ENCODE data around the gene PBX1.
"Not testable (repeated sequence)": the region's sequence is repeated elsewhere in the genome, so short reads cannot be mapped to it uniquely, and the experiment has no call there.

Gene PBX1

DNA sequence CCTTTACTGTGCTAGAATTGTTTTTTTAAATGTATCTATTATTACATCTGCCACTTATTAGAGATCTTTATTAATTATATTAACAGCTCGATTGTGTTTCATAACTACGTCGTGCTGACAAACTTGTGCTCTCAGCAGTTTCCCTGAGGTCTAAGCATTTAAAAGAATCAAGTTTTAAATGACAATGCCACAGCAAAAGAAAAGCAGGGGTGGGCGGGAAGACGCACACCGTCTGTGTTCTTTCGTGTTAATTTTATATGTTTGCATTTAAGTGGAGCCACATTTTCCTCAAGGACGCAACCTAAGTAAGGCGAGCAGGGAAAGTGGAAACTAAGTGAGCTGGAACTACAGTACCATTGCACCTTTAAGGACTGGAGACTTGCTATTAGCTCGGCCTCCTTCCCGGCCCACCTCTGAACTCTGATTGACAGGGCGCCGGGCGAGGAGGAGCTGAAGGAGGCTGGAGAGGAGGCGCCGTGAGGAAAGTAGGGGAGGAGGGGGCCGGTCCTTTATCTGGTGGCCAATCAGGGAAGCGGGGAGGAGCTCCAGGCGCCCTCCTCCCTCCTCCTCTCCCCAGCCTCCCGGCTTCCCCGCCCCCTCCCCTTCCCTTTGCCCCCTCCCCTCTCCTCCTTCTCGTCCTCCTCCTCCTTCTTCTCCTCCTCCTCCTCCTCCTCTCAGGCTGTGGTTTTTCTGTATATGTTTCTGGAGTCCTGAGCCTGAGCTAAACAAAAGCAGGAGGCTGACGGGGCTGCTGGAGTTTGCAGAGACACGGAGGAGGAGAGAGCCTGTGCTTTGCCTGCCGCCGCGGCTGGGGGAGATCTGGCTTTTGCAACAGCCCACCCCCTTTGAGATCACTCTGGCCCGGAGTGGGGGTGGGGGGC lies at the start of gene PBX1:
Gene PBX1, plus strand, starts transcription at position 724 of the 881 bp plus-strand sequence.
- peak; percentile 4 to 47 for DNase-seq (ENCODE audit: low read depth in 1 of 2, low spot score in 1 of 2)

DNA sequence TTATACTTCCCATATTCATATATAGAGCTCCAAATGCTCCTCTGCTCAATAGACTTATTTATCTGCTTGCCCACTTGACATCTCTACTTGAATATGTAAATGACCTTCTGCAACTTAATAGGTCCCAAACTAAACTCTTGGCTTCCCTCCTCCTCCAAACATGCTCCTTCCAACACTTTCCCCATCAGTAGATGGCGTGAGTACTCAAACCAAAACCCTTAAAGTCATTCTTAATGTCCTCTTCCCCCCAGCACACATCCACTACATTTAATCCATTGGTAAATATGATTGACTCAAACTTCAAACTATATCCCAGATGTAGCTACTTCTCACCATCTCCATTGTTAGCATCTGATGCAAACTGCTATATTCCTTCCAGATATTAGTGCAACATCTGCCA lies 48.5 kb upstream of the PBX1 start:
- no peak for DNase-seq (ENCODE audit: low read depth in 1 of 2, low spot score in 1 of 2)

DNA sequence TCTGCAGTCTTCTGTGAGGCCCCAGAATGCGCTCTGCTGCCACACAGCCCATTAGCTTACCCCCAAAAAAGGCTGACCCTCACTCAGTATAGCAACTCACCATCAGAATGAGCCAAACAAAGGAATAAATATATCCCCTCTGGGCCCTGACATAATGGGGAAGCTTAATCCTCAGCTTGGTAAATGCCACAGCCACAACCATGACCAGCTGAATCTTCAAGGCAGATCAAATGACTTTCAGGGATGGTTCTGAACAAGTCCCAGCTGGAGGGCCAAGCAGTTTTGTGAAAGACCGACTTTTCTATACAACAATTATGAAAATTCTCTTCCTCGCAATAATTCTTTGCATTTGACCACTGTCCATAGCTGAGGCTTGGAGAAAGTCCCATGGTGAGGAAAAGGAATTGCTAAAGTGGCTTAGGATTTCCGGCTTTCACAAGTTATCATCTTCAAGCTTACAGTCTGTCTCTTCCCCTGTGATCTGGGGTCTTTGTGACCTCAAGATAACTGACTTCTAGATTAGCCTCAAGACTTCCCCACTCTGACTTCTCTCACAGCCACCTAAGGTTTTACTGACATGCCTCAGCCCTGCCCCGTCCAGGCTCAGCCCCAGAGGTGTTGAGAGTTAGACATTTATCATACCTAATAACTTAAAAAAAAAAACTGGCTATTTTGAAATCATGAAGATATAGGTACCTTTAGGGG lies 47.8 kb upstream of the PBX1 start:
- DNase-seq (ENCODE audit: low read depth in 1 of 2, low spot score in 1 of 2): no peak

DNA sequence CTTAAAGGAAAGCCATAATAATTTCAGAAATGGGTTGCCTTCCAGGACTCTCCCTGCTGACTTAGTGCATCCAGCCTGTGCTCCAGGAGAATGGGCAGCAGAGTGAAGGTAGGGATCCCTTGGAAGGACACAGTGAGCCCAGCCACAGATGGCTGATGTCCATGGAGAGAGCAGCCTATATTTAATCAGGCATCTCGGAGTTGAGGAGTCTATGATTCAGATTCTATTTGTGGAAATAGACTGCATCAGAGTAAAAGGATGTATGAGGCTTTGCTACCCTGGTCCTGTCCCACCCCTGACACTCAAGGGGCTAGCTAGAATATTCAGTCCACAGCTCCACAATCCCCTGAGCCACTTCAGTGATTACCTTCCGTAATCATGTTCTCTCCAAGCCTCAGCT lies 43.8 kb upstream of the PBX1 start:
- DNase-seq (ENCODE audit: low read depth in 1 of 2, low spot score in 1 of 2): no peak

DNA sequence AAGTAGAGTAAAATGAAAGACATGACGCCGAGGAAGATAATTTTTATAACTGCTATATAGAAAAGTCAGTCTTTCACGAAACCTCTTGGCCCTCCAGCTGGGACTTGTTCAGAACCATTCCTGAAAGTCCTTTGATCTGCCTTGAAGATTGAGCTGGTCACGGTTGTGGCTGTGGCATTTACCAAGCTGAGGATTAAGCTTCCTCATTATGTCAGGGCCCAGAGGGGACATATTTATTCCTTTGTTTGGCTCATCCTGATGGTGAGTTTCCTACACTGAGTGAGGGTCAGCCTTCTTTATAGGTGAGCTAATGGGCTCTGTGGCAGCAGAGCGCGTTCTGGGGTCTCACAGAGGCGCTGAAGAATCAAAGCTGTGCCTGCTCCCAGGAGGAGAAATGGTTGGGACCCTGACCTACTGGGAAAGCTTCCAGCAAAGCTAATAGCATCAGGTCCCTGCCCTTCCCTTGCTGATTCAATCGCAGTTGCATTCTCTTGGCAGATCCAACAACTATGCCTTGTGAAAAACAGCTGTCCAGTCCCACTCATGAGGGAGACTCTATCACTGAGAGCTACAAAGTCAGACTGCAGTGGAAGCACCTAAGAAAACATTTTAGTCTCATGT lies 43.2 kb upstream of the PBX1 start:
- DNase-seq (ENCODE audit: low read depth in 1 of 2, low spot score in 1 of 2): no peak

DNA sequence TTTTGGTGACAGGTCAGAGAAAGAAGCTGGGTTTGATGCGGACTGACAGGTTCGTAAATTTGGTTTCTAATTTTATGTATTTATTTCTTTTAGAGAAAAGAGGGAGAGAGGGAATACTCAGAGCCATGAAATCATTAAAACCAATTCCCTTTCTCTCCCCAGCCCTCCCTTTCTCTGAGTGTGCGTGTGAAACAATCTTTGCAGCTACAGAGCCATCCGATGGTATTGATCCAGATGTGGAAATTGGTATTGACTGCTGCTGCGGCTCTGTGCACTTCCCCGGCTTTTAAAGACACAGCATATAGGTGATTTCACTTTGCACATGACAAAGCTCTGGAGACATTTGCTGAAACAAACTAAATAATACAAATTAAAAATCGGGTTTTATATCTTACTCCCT lies 42.4 kb upstream of the PBX1 start:
- DNase-seq (ENCODE audit: low read depth in 1 of 2, low spot score in 1 of 2): no peak

DNA sequence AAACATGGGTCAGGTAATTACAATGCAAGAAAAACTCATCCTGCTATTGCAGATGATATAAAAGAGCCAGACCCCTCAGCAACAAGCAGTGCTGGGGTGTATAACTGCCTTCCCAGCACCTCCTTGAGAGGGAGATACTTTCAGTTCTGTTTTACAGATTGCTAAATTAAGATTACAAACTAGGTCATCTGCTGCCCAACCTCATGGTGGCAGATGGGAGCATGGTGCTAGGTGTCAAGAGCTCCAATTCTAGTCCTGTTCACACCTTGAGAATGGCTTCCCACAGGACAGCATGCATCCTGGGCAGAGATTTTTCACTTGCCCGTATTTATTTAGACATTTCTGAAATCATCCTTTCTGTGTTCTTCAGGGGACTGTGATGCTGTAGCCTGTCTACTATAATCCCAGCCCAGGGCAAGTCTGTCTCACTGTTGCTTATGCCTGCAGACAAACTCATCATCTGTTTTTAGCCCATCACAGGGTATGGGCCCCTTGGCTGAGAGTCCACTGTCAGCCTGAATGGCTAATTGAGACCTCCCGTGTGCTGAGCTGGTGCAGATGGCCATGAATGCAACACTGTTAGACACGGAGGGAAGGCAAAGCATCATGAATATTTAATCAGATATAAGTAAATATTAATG lies 40.2 kb upstream of the PBX1 start:
- no peak for DNase-seq (ENCODE audit: low read depth in 1 of 2, low spot score in 1 of 2)

DNA sequence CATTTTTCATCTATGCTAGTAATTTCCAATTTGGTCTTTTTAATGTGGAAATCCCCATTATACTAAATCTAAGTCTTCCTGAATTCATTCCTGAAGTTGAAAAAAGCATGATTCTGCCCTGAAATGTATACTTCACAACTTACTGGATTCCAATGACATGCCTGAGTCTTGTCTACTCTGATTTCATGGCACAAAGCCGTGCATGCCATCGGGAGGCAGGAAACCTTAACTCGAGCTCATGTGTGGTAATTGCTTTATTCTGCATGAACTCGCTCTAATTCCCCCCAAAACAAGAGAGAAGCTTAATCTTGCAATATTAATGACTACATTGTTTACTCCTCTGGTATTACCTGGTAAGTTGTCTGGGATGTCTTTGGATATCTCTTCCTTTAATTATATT lies 39.6 kb upstream of the PBX1 start:
- no peak for DNase-seq (ENCODE audit: low read depth in 1 of 2, low spot score in 1 of 2)

DNA sequence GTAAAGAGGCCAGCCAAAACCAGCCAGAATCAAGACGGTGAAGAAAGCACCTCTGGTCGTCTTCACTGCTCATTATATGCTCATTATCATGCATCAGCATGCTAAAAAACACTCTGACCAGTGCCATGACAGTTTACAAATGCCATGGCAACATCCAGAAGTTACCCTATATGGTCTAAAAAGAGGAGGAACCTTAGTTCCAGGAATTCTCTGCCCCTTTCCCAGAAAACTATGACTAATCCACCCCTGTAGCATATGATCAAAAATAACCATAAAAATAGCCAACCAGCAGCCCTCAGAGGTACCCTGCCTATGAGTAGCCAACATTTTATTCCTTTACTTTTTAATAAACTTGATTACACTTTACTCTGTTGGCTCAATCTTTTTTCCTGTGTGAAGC lies 34.2 kb upstream of the PBX1 start:
- DNase-seq (ENCODE audit: low read depth in 1 of 2, low spot score in 1 of 2): no peak

DNA sequence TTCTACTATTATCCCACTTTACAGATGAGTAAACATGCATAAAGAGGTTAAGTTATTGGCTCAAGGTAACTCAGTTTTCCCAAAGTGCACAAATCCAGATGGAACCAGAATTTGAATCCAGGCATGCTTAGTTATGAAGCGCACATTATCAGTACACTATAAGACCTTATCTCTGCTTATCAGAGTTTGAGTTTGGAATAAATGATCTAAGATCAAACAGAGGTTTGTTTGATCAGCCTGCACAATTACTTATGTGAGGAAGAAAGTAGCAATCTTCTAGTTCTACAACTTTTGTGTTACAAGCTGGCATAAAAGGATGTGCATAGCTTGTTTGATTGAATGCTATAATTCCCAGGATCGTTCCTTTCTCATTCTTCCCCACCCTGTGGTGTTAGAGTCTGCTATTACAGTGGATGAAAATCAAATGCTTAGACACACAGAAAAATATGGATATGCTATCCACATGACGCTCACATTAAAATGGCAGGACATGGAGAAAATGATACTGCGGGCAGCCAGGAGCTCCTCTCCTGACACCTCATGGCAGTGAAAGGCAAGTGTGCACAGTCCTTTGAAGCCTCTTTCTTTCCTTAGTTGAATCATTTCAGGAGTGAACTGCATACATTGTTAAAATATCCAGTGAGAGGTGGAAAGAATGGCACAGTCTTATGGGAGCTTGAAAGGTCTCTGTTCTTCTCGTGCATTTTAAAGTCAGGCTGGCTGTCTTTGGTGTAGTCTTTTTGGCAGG lies 23.9 kb upstream of the PBX1 start:
- DNase-seq (ENCODE audit: low read depth in 1 of 2, low spot score in 1 of 2): no peak

DNA sequence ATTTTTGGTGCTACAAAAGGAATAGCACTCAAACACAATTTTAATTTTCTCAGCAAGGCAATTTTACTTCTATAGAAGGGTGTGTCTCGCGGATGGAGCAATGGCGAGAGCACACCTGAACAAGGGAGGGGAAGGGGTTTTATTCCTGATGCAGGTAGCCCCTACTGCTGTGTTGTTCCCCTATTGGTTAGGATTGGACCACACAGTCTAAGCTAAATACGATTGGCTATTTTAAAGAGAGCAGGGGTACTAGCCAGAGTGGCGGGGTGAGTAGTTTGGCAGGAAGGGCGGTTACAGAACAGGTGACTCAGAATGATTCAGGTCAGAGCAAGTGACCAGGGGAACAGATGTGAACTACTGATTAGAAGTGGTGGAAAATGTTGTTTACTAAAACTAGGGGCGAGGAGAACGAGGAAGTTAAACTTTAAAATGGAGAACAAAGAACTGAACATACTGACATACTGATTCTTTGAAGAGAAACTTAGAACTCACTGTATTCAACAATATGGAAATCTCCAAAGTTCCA lies 6.5 kb upstream of the PBX1 start:
- not testable (repeated sequence) for DNase-seq (ENCODE audit: low read depth in 1 of 2, low spot score in 1 of 2)

DNA sequence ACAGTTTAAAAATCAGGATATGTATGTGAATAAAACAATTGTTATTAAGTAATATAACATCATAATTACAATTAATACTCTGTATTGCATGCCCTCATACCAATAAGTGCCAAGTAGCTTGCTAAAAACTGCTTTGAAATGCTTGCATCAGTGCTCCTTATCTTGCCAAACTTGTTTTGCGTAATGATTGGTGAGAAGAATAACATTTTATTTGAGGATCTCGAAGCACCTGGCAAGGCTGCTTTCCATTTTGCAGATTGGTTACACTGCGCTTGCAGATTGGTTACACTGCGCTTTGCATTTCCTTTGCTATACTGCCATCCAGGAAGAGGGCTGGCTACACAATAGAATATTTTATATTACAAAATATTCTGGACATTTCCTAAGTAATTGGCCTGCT lies 1.7 kb upstream of the PBX1 start:
- DNase-seq (ENCODE audit: low read depth in 1 of 2, low spot score in 1 of 2): no peak

DNA sequence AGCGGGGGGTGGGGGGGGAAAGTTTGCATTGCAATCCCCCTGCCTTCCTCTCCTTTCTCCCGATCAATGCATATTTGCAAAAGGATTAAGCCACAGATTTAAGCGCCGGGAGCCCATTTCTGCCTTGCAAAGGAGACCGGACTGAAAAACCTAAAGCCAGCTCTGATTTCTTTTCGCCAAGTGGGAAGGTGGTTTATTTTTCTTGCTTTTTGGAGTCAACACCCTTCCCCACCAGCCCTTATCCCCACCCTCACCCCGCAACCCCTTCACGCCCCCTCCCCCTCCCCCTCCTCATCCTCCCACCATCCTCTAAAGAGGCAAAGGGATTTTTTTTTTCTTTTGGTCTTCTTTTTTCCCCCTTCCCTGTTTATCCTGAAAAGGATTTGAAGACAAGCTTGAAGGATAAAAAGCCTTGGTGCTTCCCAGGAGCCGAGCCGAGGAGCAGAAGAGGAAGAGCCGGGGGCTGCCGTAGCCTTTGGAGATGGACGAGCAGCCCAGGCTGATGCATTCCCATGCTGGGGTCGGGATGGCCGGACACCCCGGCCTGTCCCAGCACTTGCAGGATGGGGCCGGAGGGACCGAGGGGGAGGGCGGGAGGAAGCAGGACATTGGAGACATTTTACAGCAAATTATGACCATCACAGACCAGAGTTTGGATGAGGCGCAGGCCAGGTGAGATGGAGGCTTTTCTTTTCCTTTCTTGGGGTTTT lies 513 bp downstream of the PBX1 start:
- DNase-seq (ENCODE audit: low read depth in 1 of 2, low spot score in 1 of 2): no peak

DNA sequence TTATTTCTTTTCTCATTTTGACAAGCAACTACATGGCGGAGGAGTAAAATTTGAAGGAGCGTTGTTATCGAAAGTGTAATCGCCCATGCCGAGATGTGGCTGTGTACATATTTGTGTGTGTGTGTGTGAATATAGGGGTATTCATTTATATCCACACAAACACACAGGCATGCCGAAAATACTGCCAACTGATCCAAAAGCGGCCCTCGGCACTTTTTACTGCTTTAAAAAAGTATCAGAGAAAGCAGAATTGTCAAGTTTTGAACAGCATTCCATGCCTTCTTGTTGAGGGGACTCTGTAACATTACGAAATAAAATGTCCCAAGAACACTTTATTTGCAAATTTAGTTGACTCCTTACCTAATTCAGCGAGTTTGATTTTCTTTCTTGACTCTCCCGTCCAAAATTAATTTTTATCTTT lies 1.1 kb downstream of the PBX1 start:
- no peak for DNase-seq (ENCODE audit: low read depth in 1 of 2, low spot score in 1 of 2)

DNA sequence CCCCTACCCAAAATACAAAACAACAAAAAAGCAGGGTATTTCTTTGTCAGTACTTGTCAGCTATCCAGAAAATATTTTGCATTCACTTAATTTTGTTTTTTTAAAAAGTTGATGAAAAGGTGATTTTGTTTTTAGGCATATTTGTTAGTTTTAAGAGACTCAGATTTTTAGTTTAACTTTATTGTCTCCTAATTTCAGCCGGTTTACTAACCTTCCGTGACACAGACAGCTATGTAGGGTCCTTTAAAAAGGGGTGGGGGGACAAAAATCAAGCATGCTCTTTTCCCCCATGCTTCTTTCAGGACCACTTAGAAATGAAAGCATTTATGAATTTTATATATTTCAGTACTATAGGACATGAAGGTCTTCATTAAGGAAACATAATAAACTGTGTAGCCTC lies 1.6 kb downstream of the PBX1 start:
- no peak for DNase-seq (ENCODE audit: low read depth in 1 of 2, low spot score in 1 of 2)

DNA sequence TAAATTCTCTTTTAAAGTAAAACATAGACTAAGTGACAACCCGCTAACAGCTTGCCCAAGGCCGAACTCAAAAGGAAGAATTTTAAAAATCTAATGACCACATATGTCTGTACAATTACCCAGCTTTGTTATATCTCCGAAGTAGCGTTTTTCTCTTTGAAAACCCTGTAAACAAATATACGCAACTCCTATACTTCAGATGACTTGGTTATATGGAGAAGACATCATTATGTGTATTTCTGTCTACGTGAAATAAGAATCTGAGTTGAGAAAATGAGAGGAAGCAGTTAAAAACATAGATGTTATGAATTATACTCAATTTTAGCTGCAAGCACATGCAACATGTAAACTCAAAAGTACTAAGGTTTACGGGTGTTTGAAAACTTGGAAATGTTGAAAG lies 2.0 kb downstream of the PBX1 start:
- no peak for DNase-seq (ENCODE audit: low read depth in 1 of 2, low spot score in 1 of 2)

DNA sequence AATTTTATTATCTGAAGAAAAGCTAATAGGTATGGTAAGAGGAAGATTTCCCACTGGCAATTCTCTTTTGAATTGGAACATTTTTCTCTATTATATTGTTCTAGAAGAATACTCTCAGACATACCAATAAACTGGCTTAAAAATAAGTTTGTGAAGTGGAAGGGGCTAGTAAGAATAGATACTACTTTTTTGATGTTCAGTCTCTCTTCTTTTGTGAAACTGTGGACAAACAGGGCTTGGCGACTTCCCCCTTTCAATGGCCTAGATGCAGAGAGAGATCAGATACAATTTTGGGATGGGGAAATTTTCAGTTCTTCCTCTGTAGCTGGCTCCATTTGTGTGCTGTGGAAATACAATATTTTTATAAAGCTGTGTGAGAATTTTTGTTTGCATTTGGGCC lies 2.5 kb downstream of the PBX1 start:
- no peak for DNase-seq (ENCODE audit: low read depth in 1 of 2, low spot score in 1 of 2)

DNA sequence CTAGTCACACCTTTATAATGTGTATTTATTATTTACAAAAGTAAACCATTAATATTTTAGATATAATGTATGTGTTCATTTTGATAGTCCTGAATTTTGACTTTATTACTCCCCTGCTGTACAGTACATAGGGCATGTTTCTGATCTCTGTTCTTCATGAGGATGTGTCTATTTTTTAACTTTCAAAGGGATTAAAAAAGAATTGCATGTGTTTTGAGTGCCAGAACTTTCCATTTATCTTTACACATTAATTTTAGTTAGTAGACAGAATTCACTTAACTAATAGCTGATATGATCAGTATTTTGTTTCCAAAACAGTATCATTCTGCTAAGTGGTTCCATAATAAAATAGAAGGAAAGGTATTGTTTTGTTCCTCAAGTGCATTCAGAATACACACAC lies 3.1 kb downstream of the PBX1 start:
- DNase-seq (ENCODE audit: low read depth in 1 of 2, low spot score in 1 of 2): no peak

DNA sequence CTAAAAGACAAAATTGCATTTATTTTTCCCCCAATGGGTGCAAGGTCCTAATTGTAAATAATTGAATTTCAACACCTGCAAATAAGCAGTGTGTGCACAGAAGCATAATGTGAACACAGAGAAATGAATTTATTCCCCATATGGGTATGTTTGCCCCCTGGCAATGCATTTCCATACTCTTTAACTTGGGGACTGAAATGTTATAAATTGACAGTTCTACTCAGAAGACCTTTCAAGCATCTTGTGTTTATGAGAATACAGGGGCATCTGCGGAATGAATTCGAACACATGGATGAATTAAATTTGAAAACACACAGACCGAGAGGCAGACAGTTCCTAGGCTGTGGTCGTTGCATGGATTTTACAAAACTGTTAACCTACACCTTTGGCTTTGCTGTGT lies 3.5 kb downstream of the PBX1 start:
- no peak for DNase-seq (ENCODE audit: low read depth in 1 of 2, low spot score in 1 of 2)

DNA sequence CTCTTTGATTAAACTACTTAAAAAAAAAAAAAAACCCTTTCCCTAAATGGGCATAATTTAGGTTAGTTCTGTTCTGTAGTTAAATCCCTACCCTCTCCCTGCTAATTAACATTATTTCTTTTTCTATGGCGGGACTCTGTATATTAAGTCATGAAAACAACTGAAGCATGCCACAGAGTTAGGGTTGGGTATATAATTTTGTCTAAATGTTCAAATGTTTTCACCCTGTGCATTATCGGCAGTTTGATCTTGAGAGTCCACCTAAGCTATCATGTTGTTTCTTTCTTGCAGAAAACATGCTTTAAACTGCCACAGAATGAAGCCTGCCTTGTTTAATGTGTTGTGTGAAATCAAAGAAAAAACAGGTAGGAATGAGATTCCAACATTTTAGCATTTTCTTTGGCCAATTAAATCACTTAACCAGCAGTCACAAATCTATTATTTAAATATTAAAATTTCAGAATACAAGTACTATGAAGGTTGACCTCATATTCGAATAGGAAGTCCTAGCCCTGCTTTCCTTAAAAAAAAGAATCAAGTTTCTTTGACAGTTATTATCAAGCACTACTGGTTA lies 4.0 kb downstream of the PBX1 start:
- no peak for DNase-seq (ENCODE audit: low read depth in 1 of 2, low spot score in 1 of 2)

Data from stimulated activated CD4-positive, alpha-beta T cell treated with anti-CD3 and anti-CD28 coated beads, Interleukin-15, amount 100 ng/mL, for 1 hour (primary cell).